ENCODE data around the gene LCLAT1. TPM values are rescaled to one million over a fixed set of nuclear protein-coding genes. Genes with fewer than 3 reads are reported as not detected.
"Not testable (repeated sequence)": the region's sequence is repeated elsewhere in the genome, so short reads cannot be mapped to it uniquely, and the experiment has no call there.

Gene LCLAT1
- total RNA-seq, 2 experiments from 2014 or later: 8.3 to 10.2 TPM

DNA sequence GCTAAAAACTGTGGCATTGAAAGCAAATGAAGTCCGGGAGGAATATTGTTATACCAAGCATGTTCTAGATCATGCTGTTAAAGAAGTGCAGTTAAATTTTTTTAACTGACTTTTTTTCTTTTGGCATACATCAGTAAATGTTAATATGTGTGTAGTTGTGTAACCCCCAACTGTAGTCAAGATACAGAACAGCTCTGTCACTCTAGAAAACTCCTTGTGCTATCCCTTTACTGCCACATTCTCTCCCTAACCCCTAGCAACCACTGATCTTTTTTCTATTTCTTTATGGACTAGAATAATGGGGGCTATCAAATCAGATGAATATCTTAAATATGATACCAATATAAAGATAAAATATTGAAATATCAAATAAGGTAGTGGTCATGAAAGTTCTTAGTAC lies 46.4 kb downstream of the LCLAT1 start:
- Histone ChIP-seq H3K9me3 (ENCODE audit: control insufficient read depth in 1 of 2, insufficient read depth in 1 of 2, low read length in 2 of 2) (peaks cover 4 to 12% of the 10 kb centered on the region in 2 experiments), H3K27me3 (ENCODE audit: control insufficient read depth in 1 of 2, insufficient read depth in 2 of 2, low read length in 2 of 2) (no peaks in the 10 kb centered on the region), H3K27ac (ENCODE audit: low read depth in 1 of 2, low read length in 2 of 2) (no peak overlapping the region), H3K36me3 (ENCODE audit: insufficient read depth, low read length) (no peaks in the 10 kb centered on the region), H3K4me1 (ENCODE audit: insufficient read depth, low read length) (no peaks in the 10 kb centered on the region), H3K4me3 (ENCODE audit: low read length) (no peak overlapping the region)
- CTCF ChIA-PET: interaction anchor here (1.3 kb wide), 1 partner anchor 14 kb away, joined by 4 read pairs; no protein-coding TSS in a partner anchor
- Mint-ChIP-seq H3K9me3 (peaks cover 13% of the 10 kb centered on the region), H3K27me3 (no peaks in the 10 kb centered on the region), H3K36me3 (ENCODE audit: low read depth) (peaks cover 28% of the 10 kb centered on the region), H3K4me3 (no peak overlapping the region), H3K27ac (no peak overlapping the region), H3K4me1 (ENCODE audit: low read depth) (peaks cover 23% of the 10 kb centered on the region)
- intact Hi-C loops (cut with DNase I, micrococcal nuclease): no loop called here
- TF ChIP-seq CTCF (IDR thresholded peaks at IDR 0.05): no peak
- POLR2A ChIA-PET: no interaction called here
- DNase-seq: no peak
- ATAC-seq (ENCODE audit: poor library complexity): no peak

DNA sequence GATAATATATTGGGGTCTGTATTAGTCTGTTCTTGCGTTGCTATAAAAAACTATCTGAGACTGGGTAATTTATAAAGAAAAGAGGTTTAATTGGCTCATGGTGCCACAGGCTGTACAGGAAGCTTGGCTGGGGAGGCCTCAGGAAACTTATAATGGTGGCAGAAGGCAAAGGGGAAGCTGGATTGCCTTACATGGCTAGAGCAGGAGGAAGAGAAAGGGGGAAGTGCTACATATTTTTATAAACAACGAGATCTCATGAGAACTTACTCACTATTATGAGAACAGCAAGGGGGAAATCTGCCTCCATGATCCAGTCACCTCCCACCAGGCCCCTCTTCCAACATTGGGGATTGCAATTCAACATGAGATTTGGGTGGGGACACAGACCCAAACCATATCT lies 48.9 kb downstream of the LCLAT1 start:
- CTCF ChIA-PET; H3K4me3 Mint-ChIP-seq; intact Hi-C loops (cut with DNase I, micrococcal nuclease); H3K36me3 ChIP-seq (ENCODE audit: insufficient read depth, low read length); H3K27ac ChIP-seq (ENCODE audit: low read depth in 1 of 2, low read length in 2 of 2); H3K4me3 ChIP-seq (ENCODE audit: low read length); H3K27me3 Mint-ChIP-seq; H3K27ac Mint-ChIP-seq; ATAC-seq (ENCODE audit: poor library complexity); H3K4me1 ChIP-seq (ENCODE audit: insufficient read depth, low read length); POLR2A ChIA-PET; DNase-seq; H3K27me3 ChIP-seq (ENCODE audit: control insufficient read depth in 1 of 2, insufficient read depth in 2 of 2, low read length in 2 of 2): not testable (repeated sequence)
- peaks cover 17% of the 10 kb centered on the region for H3K4me1 Mint-ChIP-seq (ENCODE audit: low read depth)
- H3K36me3 Mint-ChIP-seq (ENCODE audit: low read depth): peaks cover 45% of the 10 kb centered on the region
- peaks cover 14 to 22% of the 10 kb centered on the region in 2 experiments for H3K9me3 ChIP-seq (ENCODE audit: control insufficient read depth in 1 of 2, insufficient read depth in 1 of 2, low read length in 2 of 2)
- H3K9me3 Mint-ChIP-seq: peaks cover 17% of the 10 kb centered on the region

- H3K4me3 Mint-ChIP-seq: no peak overlapping the region
- H3K4me3 ChIP-seq (ENCODE audit: low read length): no peak overlapping the region
- DNase-seq (no peak), ATAC-seq (ENCODE audit: poor library complexity) (no peak)
- peaks cover 70% of the 10 kb centered on the region for H3K36me3 Mint-ChIP-seq (ENCODE audit: low read depth)
- H3K9me3 Mint-ChIP-seq: peaks cover 25% of the 10 kb centered on the region
- peaks cover 4% of the 10 kb centered on the region for H3K36me3 ChIP-seq (ENCODE audit: insufficient read depth, low read length)
- intact Hi-C loops (cut with DNase I, micrococcal nuclease): no loop called here
- POLR2A ChIA-PET: no interaction called here
- CTCF ChIA-PET: no interaction called here
- peaks cover 42% of the 10 kb centered on the region for H3K4me1 Mint-ChIP-seq (ENCODE audit: low read depth)
- H3K27ac Mint-ChIP-seq: no peak overlapping the region
- peaks cover 14% of the 10 kb centered on the region for H3K4me1 ChIP-seq (ENCODE audit: insufficient read depth, low read length)
- H3K9me3 ChIP-seq (ENCODE audit: control insufficient read depth in 1 of 2, insufficient read depth in 1 of 2, low read length in 2 of 2): peaks cover 19 to 29% of the 10 kb centered on the region in 2 experiments
- no peak for TF ChIP-seq CTCF (IDR thresholded peaks at IDR 0.05)
- H3K27me3 Mint-ChIP-seq: no peaks in the 10 kb centered on the region
- no peaks in the 10 kb centered on the region for H3K27me3 ChIP-seq (ENCODE audit: control insufficient read depth in 1 of 2, insufficient read depth in 2 of 2, low read length in 2 of 2)
- H3K27ac ChIP-seq (ENCODE audit: low read depth in 1 of 2, low read length in 2 of 2): no peak overlapping the region
Measured at GRCh38 chr2:30499681-30500080, 52.6 kb downstream of the LCLAT1 start.

- TF ChIP-seq CTCF (IDR thresholded peaks at IDR 0.05): no peak
- intact Hi-C loops (cut with DNase I, micrococcal nuclease): no loop called here
- H3K27me3 ChIP-seq (ENCODE audit: control insufficient read depth in 1 of 2, insufficient read depth in 2 of 2, low read length in 2 of 2): no peaks in the 10 kb centered on the region
- ChIA-PET CTCF (no interaction called here), POLR2A (no interaction called here)
- H3K4me3 ChIP-seq (ENCODE audit: low read length): no peak overlapping the region
- peaks cover 66% of the 10 kb centered on the region for H3K36me3 Mint-ChIP-seq (ENCODE audit: low read depth)
- H3K27me3 Mint-ChIP-seq: no peaks in the 10 kb centered on the region
- no peak overlapping the region for H3K27ac ChIP-seq (ENCODE audit: low read depth in 1 of 2, low read length in 2 of 2)
- peaks cover 4% of the 10 kb centered on the region for H3K36me3 ChIP-seq (ENCODE audit: insufficient read depth, low read length)
- ATAC-seq (ENCODE audit: poor library complexity): no peak
- H3K4me3 Mint-ChIP-seq: no peak overlapping the region
- H3K4me1 Mint-ChIP-seq (ENCODE audit: low read depth): peaks cover 49% of the 10 kb centered on the region
- DNase-seq: no peak
- H3K27ac Mint-ChIP-seq: no peak overlapping the region
- H3K4me1 ChIP-seq (ENCODE audit: insufficient read depth, low read length): peaks cover 15% of the 10 kb centered on the region
- peaks cover 19 to 29% of the 10 kb centered on the region in 2 experiments for H3K9me3 ChIP-seq (ENCODE audit: control insufficient read depth in 1 of 2, insufficient read depth in 1 of 2, low read length in 2 of 2)
- H3K9me3 Mint-ChIP-seq: peaks cover 24% of the 10 kb centered on the region
Measured at GRCh38 chr2:30500699-30501098, 53.7 kb downstream of the LCLAT1 start.

Measured in CD4-positive, alpha-beta T cell (primary cell).